HepG2 (cell line): ENCODE data around the gene IQSEC1. TPM values are rescaled to one million over a fixed set of nuclear protein-coding genes. Genes with fewer than 3 reads are reported as not detected.

ENCODE experiments used
- HOXA9 ChIP-seq: sonication (generic); formaldehyde crosslinking; IDR thresholded peaks from 2 replicates; pipeline ENCODE4 v1.8.1; 2022; ENCODE audit warnings: missing genetic modification reagents, mild to moderate bottlenecking, moderate library complexity, borderline replicate concordance
- SETDB1 ChIP-seq: sonication (generic); formaldehyde crosslinking; IDR thresholded peaks from 2 replicates; pipeline ENCODE4 v1.5.1; 2020; ENCODE audit warnings: missing genetic modification reagents, mild to moderate bottlenecking, borderline replicate concordance
- SP5 ChIP-seq: IDR thresholded peaks from 2 replicates; pipeline ENCODE4 v1.6.1; 2016; ENCODE audit warnings: low read depth, borderline replicate concordance
- SPEN ChIP-seq: sonication (generic); formaldehyde crosslinking; IDR thresholded peaks from 2 replicates; pipeline ENCODE4 v1.5.1; 2020; ENCODE audit warnings: low read depth, mild to moderate bottlenecking, missing genetic modification reagents
- TBX2 ChIP-seq: sonication (generic); formaldehyde crosslinking; IDR thresholded peaks from 2 replicates; pipeline ENCODE4 v1.5.0; 2020; ENCODE audit warnings: missing genetic modification reagents, mild to moderate bottlenecking, borderline replicate concordance
- ZNF335 ChIP-seq: sonication (generic); formaldehyde crosslinking; IDR thresholded peaks from 2 replicates; pipeline ENCODE4 v1.4.0; 2020; ENCODE audit warnings: missing genetic modification reagents
- ZNF839 ChIP-seq: sonication (generic); formaldehyde crosslinking; IDR thresholded peaks from 2 replicates; pipeline ENCODE4 v1.4.0; 2020; ENCODE audit warnings: missing genetic modification reagents, mild to moderate bottlenecking, borderline replicate concordance
- ZSCAN25 ChIP-seq: sonication (generic); formaldehyde crosslinking; IDR thresholded peaks from 2 replicates; pipeline ENCODE4 v1.8.0; 2022; ENCODE audit warnings: mild to moderate bottlenecking, missing genetic modification reagents
- ZSCAN31 ChIP-seq: sonication (generic); formaldehyde crosslinking; IDR thresholded peaks from 2 replicates; pipeline ENCODE4 v1.5.0; 2020; ENCODE audit warnings: low read depth, mild to moderate bottlenecking, missing genetic modification reagents
- polyA plus RNA-seq, 8 experiments: library from polyadenylated mRNA; depleted of rRNA in 3 of 8; stranded (reverse) in 7 of 8; unstranded in 1 of 8; fragments of >200 nt; fragmentation: Illumina TruSeq in 4 of 8; extraction: Trizol in 4 of 8; gene quantifications; 2 replicates each; pipeline versions ENCODE4 v1.2.1 to v1.2.3, GENCODE V29; 2011 to 2016; ENCODE audit warnings: low read depth in 4 of 8, missing spikeins in 1 of 8, mixed read lengths in 1 of 8; ENCODE audit not compliant: insufficient read depth in 1 of 8
- total RNA-seq, 5 experiments: library from RNA; depleted of rRNA; stranded (reverse); fragments of >200 nt; fragmentation: Illumina TruSeq; extraction: Trizol; gene quantifications; 2 replicates each; pipeline ENCODE4 v1.2.3, GENCODE V29; 2016; ENCODE audit warnings: low read depth in 1 of 5
- TF ChIP-seq, protein P1 (sequence below), 2 experiments: sonication (generic) in 1 of 2; formaldehyde crosslinking in 1 of 2; IDR thresholded peaks; 2 replicates each; pipeline versions ENCODE4 v1.6.1 to v1.9.0; 2014 to 2022; ENCODE audit warnings: antibody characterized with exemption in 1 of 2, borderline replicate concordance in 1 of 2, inconsistent platforms in 1 of 2, low read depth in 1 of 2, missing genetic modification reagents in 1 of 2
- TF ChIP-seq, protein P2 (sequence below): sonication (generic); formaldehyde crosslinking; IDR thresholded peaks from 2 replicates; pipeline ENCODE4 v1.8.0; 2022; ENCODE audit warnings: low read depth, missing genetic modification reagents
- TF ChIP-seq, protein P3 (sequence below): IDR thresholded peaks from 2 replicates; pipeline ENCODE4 v1.6.1; 2016; ENCODE audit warnings: mild to moderate bottlenecking, missing biosample characterization, missing genetic modification reagents
- TF ChIP-seq, protein P4 (sequence below): sonication (generic); formaldehyde crosslinking; IDR thresholded peaks from 2 replicates; pipeline ENCODE4 v1.8.1; 2022; ENCODE audit warnings: mild to moderate bottlenecking, missing genetic modification reagents
- TF ChIP-seq, protein P5 (sequence below): sonication (generic); formaldehyde crosslinking; IDR thresholded peaks from 2 replicates; pipeline ENCODE4 v1.4.0; 2020; ENCODE audit warnings: mild to moderate bottlenecking, low read depth, missing genetic modification reagents

Gene IQSEC1
- total and polyA plus RNA-seq, 2 of the 13 experiments (the other 11 are each of a cell fraction or from before 2014, with no cell fraction given), result 17.4 to 20.2 TPM

DNA sequence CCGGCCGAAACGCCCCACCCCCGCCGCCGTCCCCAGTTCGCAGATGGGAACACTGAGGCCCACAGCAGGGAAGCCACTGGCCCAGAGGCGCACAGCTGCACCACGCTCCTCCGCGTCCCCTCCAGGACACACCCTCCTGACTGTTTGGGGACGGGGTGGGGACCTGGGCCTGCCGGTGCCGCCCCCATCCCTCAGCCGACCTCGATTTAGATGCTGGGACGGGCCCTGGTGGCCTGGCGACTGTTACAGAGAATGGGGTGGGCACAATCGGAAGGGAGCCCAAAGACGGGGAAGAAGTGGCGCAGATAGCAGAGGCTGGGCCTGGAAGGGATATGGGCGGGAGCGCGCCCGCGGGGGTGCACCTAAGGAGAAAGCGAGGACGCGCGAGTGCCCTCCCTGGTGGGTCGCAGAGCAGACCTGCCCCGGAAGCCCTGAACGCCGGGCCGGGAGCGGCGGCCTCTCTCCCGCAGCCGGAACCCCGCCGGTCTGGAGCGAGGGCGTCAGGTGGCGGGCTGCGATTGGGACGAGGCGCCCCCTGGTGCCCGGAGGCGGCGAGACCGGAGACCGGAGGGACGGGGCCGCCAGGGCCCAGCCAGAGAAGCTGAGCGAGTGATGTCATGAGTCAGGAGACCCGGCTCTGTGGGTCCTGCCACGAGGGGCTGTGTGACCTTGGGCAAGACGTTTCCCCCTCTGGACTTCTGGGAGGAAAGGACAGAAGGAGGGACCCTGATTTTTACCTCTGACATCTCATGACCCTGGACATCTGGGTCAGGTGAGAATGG is 78.4 kb downstream of the IQSEC1 start (continued):
- TF ChIP-seq, protein P1, sequence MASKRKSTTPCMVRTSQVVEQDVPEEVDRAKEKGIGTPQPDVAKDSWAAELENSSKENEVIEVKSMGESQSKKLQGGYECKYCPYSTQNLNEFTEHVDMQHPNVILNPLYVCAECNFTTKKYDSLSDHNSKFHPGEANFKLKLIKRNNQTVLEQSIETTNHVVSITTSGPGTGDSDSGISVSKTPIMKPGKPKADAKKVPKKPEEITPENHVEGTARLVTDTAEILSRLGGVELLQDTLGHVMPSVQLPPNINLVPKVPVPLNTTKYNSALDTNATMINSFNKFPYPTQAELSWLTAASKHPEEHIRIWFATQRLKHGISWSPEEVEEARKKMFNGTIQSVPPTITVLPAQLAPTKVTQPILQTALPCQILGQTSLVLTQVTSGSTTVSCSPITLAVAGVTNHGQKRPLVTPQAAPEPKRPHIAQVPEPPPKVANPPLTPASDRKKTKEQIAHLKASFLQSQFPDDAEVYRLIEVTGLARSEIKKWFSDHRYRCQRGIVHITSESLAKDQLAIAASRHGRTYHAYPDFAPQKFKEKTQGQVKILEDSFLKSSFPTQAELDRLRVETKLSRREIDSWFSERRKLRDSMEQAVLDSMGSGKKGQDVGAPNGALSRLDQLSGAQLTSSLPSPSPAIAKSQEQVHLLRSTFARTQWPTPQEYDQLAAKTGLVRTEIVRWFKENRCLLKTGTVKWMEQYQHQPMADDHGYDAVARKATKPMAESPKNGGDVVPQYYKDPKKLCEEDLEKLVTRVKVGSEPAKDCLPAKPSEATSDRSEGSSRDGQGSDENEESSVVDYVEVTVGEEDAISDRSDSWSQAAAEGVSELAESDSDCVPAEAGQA (IDR thresholded peaks at IDR 0.05; ENCODE audit: low read depth), result no peak
- TF ChIP-seq, protein P1 (CRISPR knock-in tag; IDR thresholded peaks at IDR 0.05; ENCODE audit: borderline replicate concordance), result no peak
- TF ChIP-seq SP5 (CRISPR knock-in tag) (peak; percentile 42; the same call in 1 of the 2 replicates), TBX2 (CRISPR knock-in tag) (peak; percentile 83), ZNF335 (no peak), ZNF839 (CRISPR knock-in tag) (no peak), SETDB1 (CRISPR knock-in tag) (no peak), SPEN (CRISPR knock-in tag) (peak; percentile 86), HOXA9 (CRISPR knock-in tag) (no peak), ZSCAN31 (CRISPR knock-in tag) (peak; percentile 68), ZSCAN25 (CRISPR knock-in tag) (0 out of 2 replicates have a peak, but pooled peaks have one; percentile 49)
- TF ChIP-seq, protein P2, sequence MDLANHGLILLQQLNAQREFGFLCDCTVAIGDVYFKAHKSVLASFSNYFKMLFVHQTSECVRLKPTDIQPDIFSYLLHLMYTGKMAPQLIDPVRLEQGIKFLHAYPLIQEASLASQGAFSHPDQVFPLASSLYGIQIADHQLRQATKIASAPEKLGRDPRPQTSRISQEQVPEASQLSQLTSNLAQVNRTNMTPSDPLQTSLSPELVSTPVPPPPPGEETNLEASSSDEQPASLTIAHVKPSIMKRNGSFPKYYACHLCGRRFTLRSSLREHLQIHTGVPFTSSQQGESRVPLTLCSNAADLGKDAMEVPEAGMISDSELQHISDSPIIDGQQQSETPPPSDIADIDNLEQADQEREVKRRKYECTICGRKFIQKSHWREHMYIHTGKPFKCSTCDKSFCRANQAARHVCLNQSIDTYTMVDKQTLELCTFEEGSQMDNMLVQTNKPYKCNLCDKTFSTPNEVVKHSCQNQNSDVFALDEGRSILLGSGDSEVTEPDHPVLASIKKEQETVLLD (CRISPR knock-in tag), result peak; percentile 87; the same call in 1 of the 2 replicates
- TF ChIP-seq, protein P3, sequence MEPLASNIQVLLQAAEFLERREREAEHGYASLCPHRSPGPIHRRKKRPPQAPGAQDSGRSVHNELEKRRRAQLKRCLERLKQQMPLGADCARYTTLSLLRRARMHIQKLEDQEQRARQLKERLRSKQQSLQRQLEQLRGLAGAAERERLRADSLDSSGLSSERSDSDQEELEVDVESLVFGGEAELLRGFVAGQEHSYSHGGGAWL (CRISPR knock-in tag), result peak; percentile 71; the same call in 1 of the 2 replicates
- TF ChIP-seq, protein P4, sequence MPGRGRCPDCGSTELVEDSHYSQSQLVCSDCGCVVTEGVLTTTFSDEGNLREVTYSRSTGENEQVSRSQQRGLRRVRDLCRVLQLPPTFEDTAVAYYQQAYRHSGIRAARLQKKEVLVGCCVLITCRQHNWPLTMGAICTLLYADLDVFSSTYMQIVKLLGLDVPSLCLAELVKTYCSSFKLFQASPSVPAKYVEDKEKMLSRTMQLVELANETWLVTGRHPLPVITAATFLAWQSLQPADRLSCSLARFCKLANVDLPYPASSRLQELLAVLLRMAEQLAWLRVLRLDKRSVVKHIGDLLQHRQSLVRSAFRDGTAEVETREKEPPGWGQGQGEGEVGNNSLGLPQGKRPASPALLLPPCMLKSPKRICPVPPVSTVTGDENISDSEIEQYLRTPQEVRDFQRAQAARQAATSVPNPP, result no peak
- TF ChIP-seq, protein P5, sequence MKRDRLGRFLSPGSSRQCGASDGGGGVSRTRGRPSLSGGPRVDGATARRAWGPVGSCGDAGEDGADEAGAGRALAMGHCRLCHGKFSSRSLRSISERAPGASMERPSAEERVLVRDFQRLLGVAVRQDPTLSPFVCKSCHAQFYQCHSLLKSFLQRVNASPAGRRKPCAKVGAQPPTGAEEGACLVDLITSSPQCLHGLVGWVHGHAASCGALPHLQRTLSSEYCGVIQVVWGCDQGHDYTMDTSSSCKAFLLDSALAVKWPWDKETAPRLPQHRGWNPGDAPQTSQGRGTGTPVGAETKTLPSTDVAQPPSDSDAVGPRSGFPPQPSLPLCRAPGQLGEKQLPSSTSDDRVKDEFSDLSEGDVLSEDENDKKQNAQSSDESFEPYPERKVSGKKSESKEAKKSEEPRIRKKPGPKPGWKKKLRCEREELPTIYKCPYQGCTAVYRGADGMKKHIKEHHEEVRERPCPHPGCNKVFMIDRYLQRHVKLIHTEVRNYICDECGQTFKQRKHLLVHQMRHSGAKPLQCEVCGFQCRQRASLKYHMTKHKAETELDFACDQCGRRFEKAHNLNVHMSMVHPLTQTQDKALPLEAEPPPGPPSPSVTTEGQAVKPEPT (CRISPR knock-in tag), result no peak
